ENCODE measurements around the gene TNIP1.

TNIP1 gene, protein sequence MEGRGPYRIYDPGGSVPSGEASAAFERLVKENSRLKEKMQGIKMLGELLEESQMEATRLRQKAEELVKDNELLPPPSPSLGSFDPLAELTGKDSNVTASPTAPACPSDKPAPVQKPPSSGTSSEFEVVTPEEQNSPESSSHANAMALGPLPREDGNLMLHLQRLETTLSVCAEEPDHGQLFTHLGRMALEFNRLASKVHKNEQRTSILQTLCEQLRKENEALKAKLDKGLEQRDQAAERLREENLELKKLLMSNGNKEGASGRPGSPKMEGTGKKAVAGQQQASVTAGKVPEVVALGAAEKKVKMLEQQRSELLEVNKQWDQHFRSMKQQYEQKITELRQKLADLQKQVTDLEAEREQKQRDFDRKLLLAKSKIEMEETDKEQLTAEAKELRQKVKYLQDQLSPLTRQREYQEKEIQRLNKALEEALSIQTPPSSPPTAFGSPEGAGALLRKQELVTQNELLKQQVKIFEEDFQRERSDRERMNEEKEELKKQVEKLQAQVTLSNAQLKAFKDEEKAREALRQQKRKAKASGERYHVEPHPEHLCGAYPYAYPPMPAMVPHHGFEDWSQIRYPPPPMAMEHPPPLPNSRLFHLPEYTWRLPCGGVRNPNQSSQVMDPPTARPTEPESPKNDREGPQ

DNA sequence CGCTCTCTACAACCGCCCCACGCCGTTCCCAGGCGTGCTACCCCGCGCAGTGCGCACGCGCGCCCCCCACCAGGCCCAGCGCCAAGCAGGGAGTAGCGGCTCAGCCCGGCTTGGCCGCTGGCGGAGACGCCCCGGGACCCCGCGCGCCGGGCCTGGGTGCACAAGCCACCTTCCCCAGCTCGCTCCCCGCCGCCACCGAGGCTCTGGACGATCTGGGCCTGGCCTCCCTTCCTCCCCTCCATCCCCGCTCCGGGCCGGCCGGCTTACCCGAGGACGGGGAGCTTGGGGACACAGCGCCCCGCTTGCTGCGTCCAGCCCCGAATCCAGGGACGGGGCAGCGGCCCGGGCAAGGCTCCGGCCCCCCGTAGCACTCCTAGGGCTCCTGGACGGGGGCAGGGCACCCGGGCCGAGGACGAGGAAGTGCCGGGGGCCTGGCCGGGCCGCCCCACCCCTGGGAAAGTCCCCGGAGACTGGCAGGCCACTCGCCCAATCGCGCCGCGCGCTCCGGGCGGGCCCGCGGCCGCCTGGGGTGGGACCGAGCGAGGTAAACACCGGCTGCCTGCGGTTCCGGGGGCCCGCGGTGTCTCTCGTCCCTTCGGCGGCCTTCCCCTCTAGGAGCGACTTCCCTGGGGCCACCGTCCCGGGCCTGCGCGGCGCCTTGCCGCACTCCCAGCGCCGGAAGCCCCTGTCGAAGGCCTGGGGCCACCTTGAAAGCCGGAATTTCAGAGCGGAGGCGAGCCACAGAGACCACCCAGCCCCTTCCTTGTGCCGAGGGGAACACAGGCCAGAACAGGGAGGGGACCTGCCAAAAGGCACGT lies at the start of gene TNIP1:
TSS of gene TNIP1 (minus strand) at position 422 of the 818 bp plus-strand sequence. CDS start 15,939 bp downstream, outside the sequence.
- TF ChIP-seq, protein P1, sequence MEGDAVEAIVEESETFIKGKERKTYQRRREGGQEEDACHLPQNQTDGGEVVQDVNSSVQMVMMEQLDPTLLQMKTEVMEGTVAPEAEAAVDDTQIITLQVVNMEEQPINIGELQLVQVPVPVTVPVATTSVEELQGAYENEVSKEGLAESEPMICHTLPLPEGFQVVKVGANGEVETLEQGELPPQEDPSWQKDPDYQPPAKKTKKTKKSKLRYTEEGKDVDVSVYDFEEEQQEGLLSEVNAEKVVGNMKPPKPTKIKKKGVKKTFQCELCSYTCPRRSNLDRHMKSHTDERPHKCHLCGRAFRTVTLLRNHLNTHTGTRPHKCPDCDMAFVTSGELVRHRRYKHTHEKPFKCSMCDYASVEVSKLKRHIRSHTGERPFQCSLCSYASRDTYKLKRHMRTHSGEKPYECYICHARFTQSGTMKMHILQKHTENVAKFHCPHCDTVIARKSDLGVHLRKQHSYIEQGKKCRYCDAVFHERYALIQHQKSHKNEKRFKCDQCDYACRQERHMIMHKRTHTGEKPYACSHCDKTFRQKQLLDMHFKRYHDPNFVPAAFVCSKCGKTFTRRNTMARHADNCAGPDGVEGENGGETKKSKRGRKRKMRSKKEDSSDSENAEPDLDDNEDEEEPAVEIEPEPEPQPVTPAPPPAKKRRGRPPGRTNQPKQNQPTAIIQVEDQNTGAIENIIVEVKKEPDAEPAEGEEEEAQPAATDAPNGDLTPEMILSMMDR (IDR thresholded peaks at IDR 0.05; ENCODE audit: control insufficient read depth, extremely low read depth, insufficient read depth), result no peak
- peak within 1 kb of the TSS; percentile 81 for H3K4me3 ChIP-seq (ENCODE audit: low read depth, low read length)
- peak; percentile 36 for DNase-seq (ENCODE audit: low read depth)

DNA sequence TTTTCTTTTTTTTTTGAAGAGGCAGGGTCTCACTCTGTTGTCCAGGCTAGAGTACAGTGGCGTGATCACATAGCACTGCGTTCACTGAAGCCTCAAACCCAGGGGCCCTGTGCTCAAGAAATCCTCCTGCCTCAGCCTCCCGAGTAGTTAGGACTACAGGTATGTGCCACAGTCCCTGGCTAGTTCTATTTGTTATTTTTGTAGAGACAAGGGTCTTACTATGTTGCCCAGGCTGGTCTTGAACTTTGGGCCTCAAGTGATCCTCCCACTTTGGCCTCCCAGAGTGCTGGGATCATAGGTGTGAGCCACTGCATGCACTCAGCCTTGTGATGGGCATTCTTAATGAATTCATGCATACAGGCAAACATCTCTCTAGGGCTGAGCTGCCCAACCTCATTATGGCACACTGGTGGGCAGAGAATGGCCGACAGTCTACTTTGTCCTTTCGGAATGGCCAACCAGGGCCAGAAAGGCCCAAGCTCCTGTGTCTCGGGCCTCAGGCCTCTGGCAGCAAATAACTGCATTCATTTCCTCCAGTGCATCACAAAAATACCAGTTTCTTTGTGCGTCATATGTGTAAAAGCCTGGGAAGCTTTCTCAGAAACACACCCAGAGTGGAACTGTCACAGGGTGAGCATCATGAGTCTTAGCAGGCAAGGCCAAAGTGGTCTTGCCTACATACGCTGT lies 49.5 kb upstream of the TNIP1 start:
- TF ChIP-seq, protein P1 (IDR thresholded peaks at IDR 0.05; ENCODE audit: control insufficient read depth, extremely low read depth, insufficient read depth), result no peak
- H3K4me3 ChIP-seq (ENCODE audit: low read depth, low read length), result no peak overlapping the region
- DNase-seq (ENCODE audit: low read depth), result no peak

DNA sequence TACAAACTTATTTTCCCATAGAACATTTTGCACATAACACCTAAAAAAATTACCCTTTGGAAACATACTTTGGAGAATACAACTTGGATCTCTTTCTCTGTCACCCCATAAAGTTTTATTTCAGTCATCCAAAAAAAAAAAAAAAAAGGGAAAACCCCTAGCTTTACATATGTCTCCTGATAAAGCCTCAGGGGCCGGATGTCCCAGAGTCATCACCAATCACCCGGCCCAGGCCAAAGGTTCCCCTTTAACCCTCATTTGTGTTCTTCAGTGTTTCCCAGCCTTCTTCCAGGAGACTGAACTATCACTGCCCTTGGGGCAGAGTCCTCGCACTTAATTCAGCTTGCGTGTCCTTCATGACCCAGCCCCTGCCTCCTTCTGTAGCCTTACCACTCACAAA lies 48.0 kb upstream of the TNIP1 start:
- TF ChIP-seq, protein P1 (IDR thresholded peaks at IDR 0.05; ENCODE audit: control insufficient read depth, extremely low read depth, insufficient read depth), result no peak
- no peak overlapping the region for H3K4me3 ChIP-seq (ENCODE audit: low read depth, low read length)
- DNase-seq (ENCODE audit: low read depth), result no peak

DNA sequence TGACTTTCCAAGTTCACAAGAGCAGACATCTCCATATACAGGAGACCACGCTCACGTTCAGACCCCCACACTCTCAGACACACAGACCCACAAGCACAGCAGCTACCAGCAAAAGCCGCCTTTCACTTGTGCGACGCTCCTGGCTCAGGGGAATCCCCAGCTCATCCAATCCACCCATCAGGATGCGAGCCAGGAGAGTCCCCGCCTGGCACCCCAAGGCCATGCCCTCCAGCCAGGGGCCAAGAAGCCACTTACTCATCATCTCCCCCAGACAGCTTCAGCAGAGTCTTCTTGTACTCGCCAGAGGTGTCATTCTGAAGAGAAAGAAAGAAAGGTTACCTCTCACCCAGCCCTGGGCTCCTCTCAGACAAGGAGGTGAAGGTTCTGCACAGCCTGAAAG lies 47.1 kb upstream of the TNIP1 start:
- TF ChIP-seq, protein P1 (IDR thresholded peaks at IDR 0.05; ENCODE audit: control insufficient read depth, extremely low read depth, insufficient read depth), result no peak
- DNase-seq (ENCODE audit: low read depth), result no peak
- H3K4me3 ChIP-seq (ENCODE audit: low read depth, low read length), result no peak overlapping the region

DNA sequence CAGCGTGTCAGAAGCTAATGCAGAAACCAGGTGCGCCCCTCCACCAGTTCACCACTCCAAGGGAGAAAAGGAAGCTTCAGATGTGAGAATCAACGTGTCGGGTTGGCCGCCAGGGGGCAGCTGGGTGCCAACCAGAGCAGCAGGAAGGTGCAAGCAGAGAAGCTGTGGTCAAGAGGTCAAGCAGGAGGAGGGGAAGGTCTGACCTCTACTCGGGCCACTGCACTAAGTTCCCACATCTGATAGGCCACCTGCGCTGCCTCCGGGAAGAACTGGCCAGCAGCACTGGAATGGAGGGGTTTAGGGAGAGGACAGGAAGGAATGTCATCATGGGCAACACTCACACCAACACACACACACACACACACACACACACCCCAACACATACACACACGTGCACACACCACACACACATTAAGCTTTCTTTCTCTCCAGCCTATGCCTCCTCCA lies 45.4 kb upstream of the TNIP1 start:
- TF ChIP-seq, protein P1 (IDR thresholded peaks at IDR 0.05; ENCODE audit: control insufficient read depth, extremely low read depth, insufficient read depth), result peak; percentile 93
- DNase-seq (ENCODE audit: low read depth), result peak; percentile 17
- H3K4me3 ChIP-seq (ENCODE audit: low read depth, low read length), result no peak overlapping the region

DNA sequence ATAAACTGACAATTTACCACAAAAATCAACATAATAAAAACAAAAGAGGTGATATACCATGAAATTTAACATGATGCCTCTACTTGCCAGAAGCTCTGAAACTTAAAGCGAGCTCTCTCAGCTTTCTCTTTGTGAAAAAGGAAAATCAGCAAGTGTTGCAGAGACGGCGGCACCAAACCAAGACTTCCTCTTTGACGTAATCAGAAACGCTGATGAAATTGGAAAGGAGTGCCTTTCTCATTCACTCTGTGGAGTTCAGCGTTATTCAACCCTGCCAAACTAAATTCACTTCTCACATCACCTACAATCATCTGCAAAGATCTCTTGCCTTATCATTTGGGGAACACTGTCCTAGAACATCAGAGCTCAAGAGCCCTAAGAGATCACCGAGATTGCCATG lies 44.6 kb upstream of the TNIP1 start:
- H3K4me3 ChIP-seq (ENCODE audit: low read depth, low read length), result no peak overlapping the region
- no peak for DNase-seq (ENCODE audit: low read depth)
- TF ChIP-seq, protein P1 (IDR thresholded peaks at IDR 0.05; ENCODE audit: control insufficient read depth, extremely low read depth, insufficient read depth), result no peak

All from LNCaP clone FGC (cell line).